Mesothelial cell of epicardium (in vitro differentiated cells): ENCODE results near the gene GHSR. TPM values are rescaled to one million over a fixed set of nuclear protein-coding genes. Genes with fewer than 3 reads are reported as not detected.

Experiments
- DNase-seq, 2 experiments: peaks; one replicate each; pipeline ENCODE4 v3.0.0; 2021; ENCODE audit warnings: low spot score in 2 of 2; ENCODE audit not compliant: unreplicated experiment in 2 of 2
- H3K27ac Mint-ChIP-seq: 2 replicates; pipeline ENCODE4 v1.8.0; 2021; ENCODE audit warnings: mixed read lengths
- H3K27me3 Mint-ChIP-seq: 2 replicates; pipeline ENCODE4 v1.8.0; 2021; ENCODE audit warnings: low read depth, mixed read lengths
- H3K36me3 Mint-ChIP-seq: 2 replicates; pipeline ENCODE4 v1.8.0; 2021; ENCODE audit warnings: mixed read lengths
- H3K4me1 Mint-ChIP-seq: 2 replicates; pipeline ENCODE4 v1.8.0; 2021; ENCODE audit warnings: mixed read lengths
- H3K4me3 Mint-ChIP-seq: 2 replicates; pipeline ENCODE4 v1.8.0; 2021; ENCODE audit warnings: mild to moderate bottlenecking, moderate library complexity, mixed read lengths
- H3K9me3 Mint-ChIP-seq: 2 replicates; pipeline ENCODE4 v1.8.0; 2021; ENCODE audit warnings: mixed read lengths
- total RNA-seq: library from RNA; stranded (reverse); gene quantifications from 3 replicates; pipeline ENCODE4 v1.2.1, GENCODE V29; 2021
- TF ChIP-seq, protein P1 (sequence below): fragments of 200-600 bp; sonication (generic); IDR thresholded peaks from one replicate; pipeline ENCODE4 v1.5.0; 2021; ENCODE audit warnings: antibody characterized with exemption; ENCODE audit not compliant: unreplicated experiment

GHSR gene
- total RNA-seq, 1 donor from 2014 or later, result not detected

DNA sequence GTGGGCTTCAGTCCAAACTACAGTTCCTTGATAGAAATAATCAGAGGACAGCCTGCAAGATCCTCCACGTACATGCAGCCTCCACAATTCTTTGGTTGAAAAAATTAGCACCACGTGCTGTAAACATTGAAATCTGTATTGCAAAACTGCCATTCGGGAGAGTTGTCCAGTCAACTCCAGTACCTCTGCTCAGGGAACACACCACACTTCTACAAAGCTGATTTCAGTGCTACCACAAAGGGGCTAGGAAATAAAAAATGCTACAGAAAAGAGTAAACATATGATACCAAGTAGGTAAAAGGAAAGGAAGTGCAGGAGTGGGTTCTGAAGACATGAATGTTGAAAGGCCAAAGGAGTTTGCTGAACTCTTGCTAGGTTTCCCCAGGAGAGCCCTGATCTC lies 40.4 kb downstream of the GHSR start:
- no peak overlapping the region for H3K27ac Mint-ChIP-seq
- no peak for DNase-seq
- no peaks in the 10 kb centered on the region for H3K4me1 Mint-ChIP-seq
- peaks cover 3% of the 10 kb centered on the region for H3K9me3 Mint-ChIP-seq
- TF ChIP-seq, protein P1, sequence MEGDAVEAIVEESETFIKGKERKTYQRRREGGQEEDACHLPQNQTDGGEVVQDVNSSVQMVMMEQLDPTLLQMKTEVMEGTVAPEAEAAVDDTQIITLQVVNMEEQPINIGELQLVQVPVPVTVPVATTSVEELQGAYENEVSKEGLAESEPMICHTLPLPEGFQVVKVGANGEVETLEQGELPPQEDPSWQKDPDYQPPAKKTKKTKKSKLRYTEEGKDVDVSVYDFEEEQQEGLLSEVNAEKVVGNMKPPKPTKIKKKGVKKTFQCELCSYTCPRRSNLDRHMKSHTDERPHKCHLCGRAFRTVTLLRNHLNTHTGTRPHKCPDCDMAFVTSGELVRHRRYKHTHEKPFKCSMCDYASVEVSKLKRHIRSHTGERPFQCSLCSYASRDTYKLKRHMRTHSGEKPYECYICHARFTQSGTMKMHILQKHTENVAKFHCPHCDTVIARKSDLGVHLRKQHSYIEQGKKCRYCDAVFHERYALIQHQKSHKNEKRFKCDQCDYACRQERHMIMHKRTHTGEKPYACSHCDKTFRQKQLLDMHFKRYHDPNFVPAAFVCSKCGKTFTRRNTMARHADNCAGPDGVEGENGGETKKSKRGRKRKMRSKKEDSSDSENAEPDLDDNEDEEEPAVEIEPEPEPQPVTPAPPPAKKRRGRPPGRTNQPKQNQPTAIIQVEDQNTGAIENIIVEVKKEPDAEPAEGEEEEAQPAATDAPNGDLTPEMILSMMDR, result no peak
- H3K27me3 Mint-ChIP-seq, result peaks cover 1% of the 10 kb centered on the region
- H3K36me3 Mint-ChIP-seq, result peaks cover 2% of the 10 kb centered on the region
- no peak overlapping the region for H3K4me3 Mint-ChIP-seq

DNA sequence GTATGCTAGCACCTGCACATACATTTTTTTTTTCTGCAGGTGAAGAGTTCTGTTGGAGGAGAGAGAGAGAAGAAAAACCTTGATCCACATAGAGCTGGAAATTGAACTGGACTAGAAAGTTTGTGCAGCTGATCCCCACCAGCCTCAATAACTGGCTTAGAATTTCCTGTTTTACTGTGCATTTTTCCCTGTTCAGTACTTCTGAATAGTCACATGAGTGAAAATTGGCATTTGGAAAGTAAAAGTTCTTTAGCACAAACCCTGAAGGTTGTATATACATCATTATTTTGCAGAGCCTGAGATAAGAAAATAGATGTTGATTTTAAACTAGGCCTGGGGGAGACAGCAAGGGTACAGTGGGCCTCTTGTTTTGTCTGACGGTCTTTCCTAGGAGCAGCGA lies 42.3 kb downstream of the GHSR start:
- Mint-ChIP-seq H3K9me3 (peaks cover 12% of the 10 kb centered on the region), H3K27ac (no peak overlapping the region), H3K4me3 (no peak overlapping the region), H3K4me1 (no peaks in the 10 kb centered on the region), H3K36me3 (peaks cover 20% of the 10 kb centered on the region), H3K27me3 (no peaks in the 10 kb centered on the region)
- no peak for DNase-seq
- TF ChIP-seq, protein P1, result no peak

DNA sequence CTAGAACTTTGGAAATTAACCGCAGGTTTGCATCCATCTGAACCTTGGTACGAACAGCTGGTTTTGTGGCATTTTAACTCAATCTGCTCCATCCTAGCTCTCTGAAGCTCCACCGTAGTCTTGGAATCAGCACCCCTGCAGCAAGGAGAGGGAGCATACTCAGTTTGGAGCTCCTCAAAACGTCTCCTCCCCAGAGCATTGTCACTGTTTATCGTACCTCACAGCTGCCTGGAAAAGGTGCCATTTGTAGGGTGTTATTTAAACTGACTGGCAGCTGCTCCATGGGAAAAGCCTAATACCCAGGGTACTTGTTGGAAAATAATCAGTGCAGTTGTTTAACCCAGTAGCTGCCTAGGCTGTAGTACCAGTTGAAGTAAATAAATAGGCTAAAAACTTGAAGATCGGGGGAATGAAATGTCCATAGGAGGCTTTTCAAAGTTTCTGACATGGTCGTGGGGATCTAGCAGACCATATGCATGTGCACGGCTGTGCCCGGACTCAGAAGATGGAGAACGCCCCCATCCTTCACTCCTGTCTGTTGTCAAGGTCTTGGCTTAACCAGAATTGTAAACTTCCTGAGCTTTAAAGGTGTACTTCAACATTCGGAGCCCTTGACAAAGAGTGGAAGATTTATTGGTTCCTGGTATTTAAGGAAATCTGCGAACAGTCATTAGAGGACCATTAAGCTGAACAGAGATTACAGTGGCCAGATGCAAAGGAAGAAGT lies 43.9 kb downstream of the GHSR start:
- H3K27me3 Mint-ChIP-seq, result no peaks in the 10 kb centered on the region
- DNase-seq, result no peak
- no peaks in the 10 kb centered on the region for H3K4me1 Mint-ChIP-seq
- no peak overlapping the region for H3K4me3 Mint-ChIP-seq
- TF ChIP-seq, protein P1, result no peak
- peaks cover 22% of the 10 kb centered on the region for H3K36me3 Mint-ChIP-seq
- H3K27ac Mint-ChIP-seq, result no peak overlapping the region
- H3K9me3 Mint-ChIP-seq, result peaks cover 12% of the 10 kb centered on the region

DNA sequence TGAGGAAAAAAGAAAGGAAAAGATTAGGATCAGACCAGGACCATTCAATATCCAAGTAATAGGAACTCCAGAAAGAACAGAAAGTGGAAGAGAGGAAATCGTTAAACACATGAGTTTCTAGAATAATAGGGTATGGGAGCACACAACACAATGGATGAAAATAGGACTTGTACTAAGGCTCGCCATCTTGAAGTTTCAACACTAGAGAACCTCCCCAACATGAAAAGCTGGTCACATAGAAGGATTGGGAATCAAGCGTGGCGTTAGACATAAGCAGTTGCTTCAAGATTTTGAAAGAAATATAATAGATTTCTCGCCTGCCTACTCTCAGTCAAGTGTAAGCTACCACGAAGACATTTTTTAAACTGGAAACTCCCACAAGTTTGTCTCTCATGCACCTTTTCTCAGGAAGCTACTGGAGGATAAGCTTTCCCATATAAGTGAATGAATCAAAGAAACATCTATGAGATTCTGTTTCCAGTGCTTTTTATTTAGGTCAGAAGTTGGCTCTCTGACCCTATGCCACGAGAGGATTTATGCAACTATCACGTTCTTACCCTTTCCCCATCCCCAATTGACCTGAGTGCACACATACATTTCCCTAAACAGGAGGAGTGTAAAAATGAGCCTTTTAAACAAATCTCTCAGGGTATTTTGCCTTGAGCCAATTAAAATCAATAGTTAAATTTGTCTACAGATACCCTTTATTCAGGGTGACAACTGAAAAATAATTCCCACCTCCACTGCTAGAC lies 45.2 kb downstream of the GHSR start:
- H3K9me3 Mint-ChIP-seq, result peaks cover 12% of the 10 kb centered on the region
- no peaks in the 10 kb centered on the region for H3K27me3 Mint-ChIP-seq
- H3K36me3 Mint-ChIP-seq, result peaks cover 28% of the 10 kb centered on the region
- no peak overlapping the region for H3K4me3 Mint-ChIP-seq
- H3K4me1 Mint-ChIP-seq, result no peaks in the 10 kb centered on the region
- TF ChIP-seq, protein P1, result no peak
- H3K27ac Mint-ChIP-seq, result no peak overlapping the region
- DNase-seq, result no peak

DNA sequence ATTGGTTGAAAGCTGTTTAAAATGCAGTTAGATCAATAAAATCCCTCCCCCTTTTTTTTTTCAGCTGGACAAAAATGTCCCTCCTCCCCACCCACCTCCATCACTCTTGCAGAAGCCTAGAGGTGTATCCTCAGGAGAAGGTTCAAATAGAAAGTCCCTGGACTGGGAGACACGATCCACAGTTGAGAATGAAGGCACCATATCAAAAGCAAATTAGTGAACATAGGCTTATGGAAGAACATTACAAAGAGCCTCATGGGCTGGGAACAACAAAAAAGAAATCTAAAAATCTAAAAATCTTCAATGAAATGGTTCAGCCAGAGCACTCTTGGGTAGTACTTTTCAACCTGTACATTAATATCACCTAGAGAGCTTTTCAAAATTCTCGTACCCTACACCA lies 46.2 kb downstream of the GHSR start:
- no peak overlapping the region for H3K4me3 Mint-ChIP-seq
- H3K9me3 Mint-ChIP-seq, result peaks cover 12% of the 10 kb centered on the region
- H3K36me3 Mint-ChIP-seq, result peaks cover 29% of the 10 kb centered on the region
- H3K27ac Mint-ChIP-seq, result no peak overlapping the region
- H3K4me1 Mint-ChIP-seq, result no peaks in the 10 kb centered on the region
- no peaks in the 10 kb centered on the region for H3K27me3 Mint-ChIP-seq
- no peak for DNase-seq
- TF ChIP-seq, protein P1, result no peak
